ENCODE results near the gene DNAJC11. TPM values are rescaled to one million over a fixed set of nuclear protein-coding genes. Genes with fewer than 3 reads are reported as not detected.
A peak's percentile ranks its signal among the peaks of the same experiment; 100 is the strongest.

DNAJC11 gene
- total and polyA plus RNA-seq, 5 donors from 2014 or later: 10.4 to 41.4 (median 16.3) TPM

DNA sequence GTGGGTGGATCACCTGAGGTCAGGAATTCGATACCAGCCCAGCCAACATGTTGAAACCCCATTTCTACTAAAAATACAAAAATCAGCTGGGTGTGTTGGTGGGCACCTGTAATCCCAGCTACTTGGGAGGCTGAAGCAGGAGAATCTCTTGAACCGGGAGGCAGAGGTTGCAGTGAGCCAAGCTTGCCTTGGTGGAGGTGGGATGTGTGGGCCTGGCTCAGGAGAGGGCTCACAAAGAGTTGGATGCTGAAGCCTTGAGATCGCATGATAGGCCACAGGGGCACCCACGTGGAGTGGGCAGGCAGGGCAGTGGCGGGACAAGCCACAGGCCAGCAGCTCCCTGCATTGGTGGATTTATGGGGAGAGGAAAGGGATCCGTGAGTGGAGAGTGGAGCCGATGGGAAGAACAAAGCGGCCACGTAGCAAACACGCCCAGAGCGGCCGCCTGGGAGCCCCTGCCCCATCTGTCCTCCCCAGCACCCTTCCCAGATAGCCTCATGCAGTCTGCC, 72.6 kb downstream of the DNAJC11 start:
- ATAC-seq (ENCODE audit: low read depth in 2 of 2) (no peak), DNase-seq (no peak)
- no peak overlapping the region for H3K4me3 ChIP-seq (ENCODE audit: low read depth, low read length)
- Mint-ChIP-seq H3K9me3 (no peaks in the 10 kb centered on the region), H3K4me1 (peaks cover 6 to 35% (median 21%) of the 10 kb centered on the region in 4 donors), H3K4me3 (no peak overlapping the region), H3K27ac (no peak overlapping the region), H3K27me3 (no peaks in the 10 kb centered on the region), H3K36me3 (peaks cover 18% of the 10 kb centered on the region)
- no peaks in the 10 kb centered on the region for H3K9me3 ChIP-seq (ENCODE audit: control insufficient read depth in 2 of 2, low read length in 2 of 2)
- H3K36me3 ChIP-seq (ENCODE audit: control insufficient read depth, insufficient read depth, low read length): peaks cover 31% of the 10 kb centered on the region
- no peaks in the 10 kb centered on the region for H3K27me3 ChIP-seq (ENCODE audit: control insufficient read depth, insufficient read depth, low read length)
- H3K4me1 ChIP-seq (ENCODE audit: control insufficient read depth, insufficient read depth, low read length, poor library complexity, severe bottlenecking): peaks cover 19% of the 10 kb centered on the region
- H3K27ac ChIP-seq (ENCODE audit: insufficient read depth, low read length, poor library complexity, severe bottlenecking): no peak overlapping the region

DNA sequence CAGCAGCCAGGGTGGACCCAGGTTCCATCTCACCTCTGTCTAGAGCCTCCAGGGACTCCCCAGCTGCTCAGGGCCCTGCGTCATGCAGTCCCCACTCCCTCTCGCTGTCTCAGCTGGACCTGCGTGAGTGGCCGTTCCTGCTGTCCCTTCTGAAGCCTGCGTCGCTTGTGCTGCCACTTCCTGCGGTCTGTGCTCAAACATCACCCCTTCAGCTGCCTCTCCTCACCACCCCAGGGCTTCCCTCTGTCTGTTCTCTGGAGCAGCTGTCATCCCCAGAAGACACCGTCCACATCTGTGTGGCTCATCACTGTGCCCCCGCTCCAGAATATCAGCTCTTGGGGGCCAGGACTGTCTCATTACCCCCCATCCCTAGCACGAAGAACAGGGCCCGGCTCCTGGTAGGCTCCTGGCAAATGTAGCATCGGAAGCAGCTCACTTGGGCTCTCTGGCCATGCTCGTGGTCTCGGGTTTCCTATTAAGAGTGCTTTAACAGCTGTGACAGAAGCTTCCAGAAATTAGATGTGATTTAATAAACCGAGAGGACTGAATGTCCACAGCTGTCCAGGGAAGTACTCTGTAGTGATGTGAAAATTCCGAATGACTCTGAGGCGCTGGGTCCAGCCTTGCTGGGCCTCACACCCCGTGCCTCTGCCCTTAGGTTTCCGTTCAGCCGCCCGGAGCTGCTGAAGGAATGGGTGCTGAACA, 73.6 kb downstream of the DNAJC11 start:
- ATAC-seq (ENCODE audit: low read depth in 2 of 2): no peak
- no peak for DNase-seq
- peaks cover 6 to 38% (median 21%) of the 10 kb centered on the region in 4 donors for H3K4me1 Mint-ChIP-seq

GRCh38 chr1:6627031-6627430, 74.6 kb downstream of the DNAJC11 start:
- Mint-ChIP-seq H3K9me3 (no peaks in the 10 kb centered on the region), H3K4me1 (peaks cover 6 to 38% (median 21%) of the 10 kb centered on the region in 4 donors), H3K4me3 (peak overlapping the region; percentile 88 to 94 (median 94)), H3K27ac (peak overlapping the region in 1 of 3 donors; percentile 92), H3K36me3 (peaks cover 16% of the 10 kb centered on the region), H3K27me3 (peaks cover 4% of the 10 kb centered on the region)
- DNase-seq (no peak), ATAC-seq (ENCODE audit: low read depth in 2 of 2) (no peak)
- Histone ChIP-seq H3K36me3 (ENCODE audit: control insufficient read depth, insufficient read depth, low read length) (peaks cover 14% of the 10 kb centered on the region), H3K9me3 (ENCODE audit: control insufficient read depth in 2 of 2, low read length in 2 of 2) (no peaks in the 10 kb centered on the region), H3K27me3 (ENCODE audit: control insufficient read depth, insufficient read depth, low read length) (no peaks in the 10 kb centered on the region), H3K4me1 (ENCODE audit: control insufficient read depth, insufficient read depth, low read length, poor library complexity, severe bottlenecking) (peaks cover 19% of the 10 kb centered on the region), H3K27ac (ENCODE audit: insufficient read depth, low read length, poor library complexity, severe bottlenecking) (no peak overlapping the region), H3K4me3 (ENCODE audit: low read depth, low read length) (no peak overlapping the region)

More for the DNA sequence above, 73.6 kb downstream of the DNAJC11 start:
- no peak overlapping the region for H3K27ac ChIP-seq (ENCODE audit: insufficient read depth, low read length, poor library complexity, severe bottlenecking)
- Mint-ChIP-seq H3K9me3 (no peaks in the 10 kb centered on the region), H3K36me3 (peaks cover 10% of the 10 kb centered on the region), H3K27ac (peak overlapping the region in 2 of 3 donors; percentile 81 to 92), H3K27me3 (peaks cover under 1% of the 10 kb centered on the region), H3K4me3 (peak overlapping the region; percentile 66 to 94 (median 84))
- no peaks in the 10 kb centered on the region for H3K9me3 ChIP-seq (ENCODE audit: control insufficient read depth in 2 of 2, low read length in 2 of 2)
- H3K27me3 ChIP-seq (ENCODE audit: control insufficient read depth, insufficient read depth, low read length): no peaks in the 10 kb centered on the region
- H3K4me1 ChIP-seq (ENCODE audit: control insufficient read depth, insufficient read depth, low read length, poor library complexity, severe bottlenecking): peaks cover 19% of the 10 kb centered on the region
- peaks cover 22% of the 10 kb centered on the region for H3K36me3 ChIP-seq (ENCODE audit: control insufficient read depth, insufficient read depth, low read length)
- no peak overlapping the region for H3K4me3 ChIP-seq (ENCODE audit: low read depth, low read length)

GRCh38 chr1:6625584-6626149, 75.9 kb downstream of the DNAJC11 start:
- Histone ChIP-seq H3K4me1 (ENCODE audit: control insufficient read depth, insufficient read depth, low read length, poor library complexity, severe bottlenecking) (peaks cover 19% of the 10 kb centered on the region), H3K36me3 (ENCODE audit: control insufficient read depth, insufficient read depth, low read length) (peaks cover 26% of the 10 kb centered on the region), H3K27ac (ENCODE audit: insufficient read depth, low read length, poor library complexity, severe bottlenecking) (peak overlapping the region; percentile 69), H3K27me3 (ENCODE audit: control insufficient read depth, insufficient read depth, low read length) (no peaks in the 10 kb centered on the region), H3K4me3 (ENCODE audit: low read depth, low read length) (peak overlapping the region; percentile 87), H3K9me3 (ENCODE audit: control insufficient read depth in 2 of 2, low read length in 2 of 2) (no peaks in the 10 kb centered on the region)
- peak in 1 of 3 donors; percentile 34 for DNase-seq
- no peaks in the 10 kb centered on the region for H3K9me3 Mint-ChIP-seq
- peak in 1 of 2 donors; percentile 13 for ATAC-seq (ENCODE audit: low read depth in 2 of 2)
- peaks cover 6 to 38% (median 21%) of the 10 kb centered on the region in 4 donors for H3K4me1 Mint-ChIP-seq
- H3K36me3 Mint-ChIP-seq: peaks cover 19% of the 10 kb centered on the region
- peaks cover 4% of the 10 kb centered on the region for H3K27me3 Mint-ChIP-seq
- H3K27ac Mint-ChIP-seq: peak overlapping the region in 2 of 3 donors; percentile 75 to 88
- peak overlapping the region; percentile 88 to 94 (median 94) for H3K4me3 Mint-ChIP-seq

- peaks cover 15% of the 10 kb centered on the region for H3K36me3 Mint-ChIP-seq
- Histone ChIP-seq H3K9me3 (ENCODE audit: control insufficient read depth in 2 of 2, low read length in 2 of 2) (no peaks in the 10 kb centered on the region), H3K4me1 (ENCODE audit: control insufficient read depth, insufficient read depth, low read length, poor library complexity, severe bottlenecking) (peaks cover 19% of the 10 kb centered on the region), H3K36me3 (ENCODE audit: control insufficient read depth, insufficient read depth, low read length) (peaks cover 27% of the 10 kb centered on the region), H3K27ac (ENCODE audit: insufficient read depth, low read length, poor library complexity, severe bottlenecking) (peak within 1 kb of the TSS; percentile 69), H3K4me3 (ENCODE audit: low read depth, low read length) (peak within 1 kb of the TSS; percentile 87), H3K27me3 (ENCODE audit: control insufficient read depth, insufficient read depth, low read length) (no peaks in the 10 kb centered on the region)
- H3K4me1 Mint-ChIP-seq: peaks cover 6 to 37% (median 21%) of the 10 kb centered on the region in 4 donors
- peak within 1 kb of the TSS; percentile 88 to 94 (median 94) for H3K4me3 Mint-ChIP-seq
- H3K27ac Mint-ChIP-seq: peak within 1 kb of the TSS; percentile 75 to 88 (median 85)
- ATAC-seq (ENCODE audit: low read depth in 2 of 2) (peak; percentile 96 to 97), DNase-seq (peak; percentile 86 to 91 (median 86))
- no peaks in the 10 kb centered on the region for H3K9me3 Mint-ChIP-seq
- peaks cover 4% of the 10 kb centered on the region for H3K27me3 Mint-ChIP-seq
These were observed 76.7 kb downstream of the DNAJC11 start, which contains the start of gene THAP3 for GRCh38 chr1:6624710-6625583. Gene THAP3 (plus strand): TSS chr1:6624868. CDS start chr1:6625219, 351 bp downstream.

- Mint-ChIP-seq H3K36me3 (peaks cover 10% of the 10 kb centered on the region), H3K4me1 (peaks cover 6 to 31% (median 19%) of the 10 kb centered on the region in 4 donors), H3K27ac (no peak overlapping the region), H3K27me3 (peaks cover 4% of the 10 kb centered on the region), H3K9me3 (no peaks in the 10 kb centered on the region), H3K4me3 (peak overlapping the region in 3 of 4 donors; percentile 26 to 94 (median 47))
- Histone ChIP-seq H3K27me3 (ENCODE audit: control insufficient read depth, insufficient read depth, low read length) (no peaks in the 10 kb centered on the region), H3K4me3 (ENCODE audit: low read depth, low read length) (no peak overlapping the region), H3K4me1 (ENCODE audit: control insufficient read depth, insufficient read depth, low read length, poor library complexity, severe bottlenecking) (peaks cover 16% of the 10 kb centered on the region), H3K27ac (ENCODE audit: insufficient read depth, low read length, poor library complexity, severe bottlenecking) (no peak overlapping the region), H3K9me3 (ENCODE audit: control insufficient read depth in 2 of 2, low read length in 2 of 2) (no peaks in the 10 kb centered on the region), H3K36me3 (ENCODE audit: control insufficient read depth, insufficient read depth, low read length) (peaks cover 23% of the 10 kb centered on the region)
- DNase-seq (no peak), ATAC-seq (ENCODE audit: low read depth in 2 of 2) (no peak)
These were observed 78.2 kb downstream of the DNAJC11 start for GRCh38 chr1:6623269-6623965.

All from CD4-positive, CD25-positive, alpha-beta regulatory T cell (primary cell).